Pancreas (tissue), 10 donors: ENCODE results near the gene ITPR2. TPM values are rescaled to one million over a fixed set of nuclear protein-coding genes. Genes with fewer than 3 reads are reported as not detected.
"Not testable (repeated sequence)": the region's sequence is repeated elsewhere in the genome, so short reads cannot be mapped to it uniquely, and the experiment has no call there.

ENCODE experiments used
- ATAC-seq, 4 donors: fragments of 200-7000 bp; cut with Tn5 transposase; one replicate each; pipeline versions ENCODE4 v1.8.0 to v1.9.1; 2020; ENCODE audit warnings: mild to moderate bottlenecking in 4 of 4, moderate library complexity in 4 of 4
- DNase-seq, 6 donors: peaks; one replicate each; pipeline ENCODE4 v3.0.0-alpha.2; 2020
- FAIRE-seq: peaks from 2 replicates; lab custom pipeline; 2012; peaks lifted over from hg19 to GRCh38; lab: Jason Lieb, UNC
- H3K27ac ChIP-seq, 4 donors: fragments of 200-600 bp; sonication (generic); 1 replicate in 3 of 4; 2 replicates in 1 of 4; pipeline versions ENCODE4 v1.5.0 to v1.8.0; 2020
- H3K27me3 ChIP-seq, 4 donors: fragments of 200-600 bp; one replicate each; pipeline ENCODE4 v1.8.0; 2021
- H3K36me3 ChIP-seq, 3 donors: fragments of 200-600 bp; sonication (generic) in 1 of 3; one replicate each; pipeline versions ENCODE4 v1.5.0 to v1.8.0; 2020 to 2021
- H3K4me1 ChIP-seq, 3 donors: fragments of 200-600 bp; one replicate each; pipeline ENCODE4 v1.8.0; 2021
- H3K4me3 ChIP-seq, 4 donors: fragments of 200-600 bp; sonication (generic) in 2 of 4; one replicate each; pipeline versions ENCODE4 v1.5.0 to v1.8.0; 2020 to 2021
- H3K9me3 ChIP-seq, 4 donors: fragments of 200-600 bp; one replicate each; pipeline ENCODE4 v1.8.0; 2021
- CTCF ChIP-seq, 4 donors: fragments of 200-600 bp; sonication (generic) in 3 of 4; IDR thresholded peaks; one replicate each; pipeline versions ENCODE4 v1.5.0 to v1.8.0; 2021; ENCODE audit warnings: antibody characterized with exemption in 4 of 4
- WGBS, 2 donors: extraction: QIAGEN DNeasy Blood & Tissue Kit; methylation state at CpG; one replicate each; pipeline ENCODE4 v1.1.7; 2013; 5-methylcytosine and 5-hydroxymethylcytosine counted together
- intact Hi-C, 3 donors: fragments of 100-400 bp; cut with DNase I; formaldehyde crosslinking; loops; one replicate each; pipeline versions ENCODE4 v1.11.1 to v1.14.2; 2022
- polyA plus RNA-seq, 2 donors: library from polyadenylated mRNA; stranded (reverse); fragments of 200-250 nt; gene quantifications; one replicate each; pipeline ENCODE4 v1.2.3, GENCODE V29; 2013
- total RNA-seq, 6 donors: library from RNA; stranded (reverse); fragmentation: NEBNext Ultra II Directional in 4 of 6; extraction: Animal tissue kit (Norgen Biotek cat#: 25700) in 4 of 6; gene quantifications; one replicate each; pipeline versions ENCODE4 v1.2.1 to v1.2.4, GENCODE V29; 2021 to 2023
- donor health status: healthy with polysubstance abuse.
- donor health status: DM: no; HTN: no; CAD: no; lungs with moderate emphysema.
- donor health status: DM: no; HTN: no; CAD: no.
- donor health status: control.
- donor health status: control.
- donor health status: Bipolar disorder and iron deficiency.
- donor health status: DM: yes; HTN: yes; CAD: no.
- donor health status: DM: no; HTN: no; CAD: no.
- donor health status: DM: no; HTN: no; CAD: no.
- donor health status: DM: yes; HTN: yes; CAD: no.

The ITPR2 gene
- total and polyA plus RNA-seq, 8 donors, result 3.3 to 51.8 (median 25.5) TPM

- no peak for TF ChIP-seq CTCF (IDR thresholded peaks at IDR 0.05)
- intact Hi-C loops, result no loop called here
- no peaks in the 10 kb centered on the region for H3K9me3 ChIP-seq
- no peak overlapping the region for H3K27ac ChIP-seq
- no peak for DNase-seq
- H3K27me3 ChIP-seq, result no peaks in the 10 kb centered on the region
- FAIRE-seq, result no peak
- no peak overlapping the region for H3K4me3 ChIP-seq
- no peaks in the 10 kb centered on the region for H3K4me1 ChIP-seq
- no peaks in the 10 kb centered on the region for H3K36me3 ChIP-seq
- no peak for ATAC-seq
- 88 to 92% methylated on average over 3 of the region's 3 CpGs for WGBS, 2 donors
Measured at GRCh38 chr12:26648066-26648465, 184.9 kb downstream of the ITPR2 start.

GRCh38 chr12:26647088-26647487 is 185.9 kb downstream of the ITPR2 start:
- DNase-seq, result no peak
- no peak for TF ChIP-seq CTCF (IDR thresholded peaks at IDR 0.05)
- Histone ChIP-seq H3K27ac (no peak overlapping the region), H3K27me3 (no peaks in the 10 kb centered on the region), H3K4me3 (no peak overlapping the region), H3K4me1 (no peaks in the 10 kb centered on the region), H3K9me3 (no peaks in the 10 kb centered on the region), H3K36me3 (no peaks in the 10 kb centered on the region)
- no peak for FAIRE-seq
- ATAC-seq, result no peak
- intact Hi-C loops, result no loop called here
- WGBS, 2 donors, result 95% methylated on average over 3 of the region's 3 CpGs

GRCh38 chr12:26646571-26646970 is 186.4 kb downstream of the ITPR2 start:
- WGBS, 2 donors, result 84 to 91% methylated on average over 2 of the region's 2 CpGs
- no peak for ATAC-seq

GRCh38 chr12:26644376-26644775 is 188.6 kb downstream of the ITPR2 start:
- ATAC-seq, DNase-seq, FAIRE-seq, H3K27ac ChIP-seq, H3K9me3 ChIP-seq, H3K4me3 ChIP-seq, H3K27me3 ChIP-seq, H3K4me1 ChIP-seq, intact Hi-C loops, H3K36me3 ChIP-seq: not testable (repeated sequence)
- WGBS, 2 donors, result 95 to 97% methylated on average over 3 of the region's 3 CpGs

More at GRCh38 chr12:26646571-26646970, 186.4 kb downstream of the ITPR2 start:
- Histone ChIP-seq H3K9me3 (no peaks in the 10 kb centered on the region), H3K27me3 (no peaks in the 10 kb centered on the region), H3K4me1 (no peaks in the 10 kb centered on the region), H3K4me3 (no peak overlapping the region), H3K27ac (no peak overlapping the region), H3K36me3 (no peaks in the 10 kb centered on the region)
- no peak for FAIRE-seq
- no peak for DNase-seq
- intact Hi-C loops, result no loop called here
- no peak for TF ChIP-seq CTCF (IDR thresholded peaks at IDR 0.05)

- H3K4me3 ChIP-seq, result no peak overlapping the region
- no peak for TF ChIP-seq CTCF (IDR thresholded peaks at IDR 0.05)
- H3K27me3 ChIP-seq, result no peaks in the 10 kb centered on the region
- no peaks in the 10 kb centered on the region for H3K4me1 ChIP-seq
- DNase-seq (no peak), FAIRE-seq (no peak), ATAC-seq (no peak)
- H3K27ac ChIP-seq, result no peak overlapping the region
- 87 to 88% methylated on average over 4 of the region's 4 CpGs for WGBS, 2 donors
- H3K9me3 ChIP-seq, result no peaks in the 10 kb centered on the region
- intact Hi-C loops, result no loop called here
- no peaks in the 10 kb centered on the region for H3K36me3 ChIP-seq
Measured at GRCh38 chr12:26643532-26644315, 189.3 kb downstream of the ITPR2 start.
